Esophagus muscularis mucosa (tissue), 3 donors: ENCODE results near the gene LDB1.

Source experiments
- CTCF ChIP-seq, 3 experiments: fragments of 200-600 bp in 2 of 3; fragments of 450-650 bp in 1 of 3; sonication (generic) in 2 of 3; IDR thresholded peaks; one replicate each; pipeline ENCODE4 v1.5.1; 2017 to 2019; ENCODE audit warnings: antibody characterized with exemption in 3 of 3, mild to moderate bottlenecking in 2 of 3, moderate library complexity in 1 of 3
- POLR2AphosphoS5 ChIP-seq, 2 donors: sonication (generic); formaldehyde crosslinking; IDR thresholded peaks; one replicate each; pipeline ENCODE4 v1.6.1; 2017; ENCODE audit warnings: antibody characterized with exemption in 2 of 2

GRCh38 chr10:102090772-102091171, 29.4 kb downstream of the LDB1 start:
- TF ChIP-seq POLR2AphosphoS5 (IDR thresholded peaks at IDR 0.05) (no peak), CTCF (IDR thresholded peaks at IDR 0.05) (no peak)
